Fibroblast of the aortic adventitia (primary cell): ENCODE measurements around the gene RASGEF1C. TPM values are rescaled to one million over a fixed set of nuclear protein-coding genes. Genes with fewer than 3 reads are reported as not detected.

Experiments
- DNase-seq: peaks from one replicate; pipeline ENCODE4 v3.0.0-alpha.2; 2010; ENCODE audit warnings: low read depth
- H3K4me3 ChIP-seq: 2 replicates; pipeline ENCODE4 v1.5.1; 2011; ENCODE audit warnings: low read depth, mild to moderate bottlenecking, control low read depth, low read length, moderate library complexity
- total RNA-seq: library from RNA; depleted of rRNA; stranded (reverse); fragments of >200 nt; gene quantifications from 2 replicates; pipeline ENCODE4 v1.2.3, GENCODE V29; 2012; ENCODE audit warnings: low replicate concordance
- TF ChIP-seq, protein P1 (sequence below): IDR thresholded peaks from 2 replicates; pipeline ENCODE4 v1.5.1; 2011; ENCODE audit warnings: mild to moderate bottlenecking, low read length, control low read depth, inconsistent platforms; ENCODE audit not compliant: insufficient read depth

Gene RASGEF1C
- total RNA-seq, 1 donor: not detected

DNA sequence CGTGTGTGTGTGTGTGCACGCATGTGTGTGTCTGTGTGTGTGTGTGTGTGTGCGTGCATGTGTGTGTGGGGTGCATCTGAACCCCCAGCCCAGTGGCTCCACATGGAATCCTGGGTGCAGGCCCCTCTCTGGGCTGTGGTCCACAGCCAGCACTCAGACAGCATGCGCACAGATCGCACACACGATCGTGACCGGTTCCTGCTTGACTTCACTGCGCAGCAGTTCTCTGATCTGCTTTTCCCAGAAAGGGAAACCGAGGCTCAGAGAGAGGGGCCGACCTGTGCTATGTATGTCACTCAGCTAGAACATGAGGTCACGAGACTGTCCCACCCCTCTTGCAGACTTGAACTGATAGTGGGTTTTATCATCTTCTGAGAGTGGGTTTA is 34.4 kb downstream of the RASGEF1C start:
- TF ChIP-seq, protein P1, sequence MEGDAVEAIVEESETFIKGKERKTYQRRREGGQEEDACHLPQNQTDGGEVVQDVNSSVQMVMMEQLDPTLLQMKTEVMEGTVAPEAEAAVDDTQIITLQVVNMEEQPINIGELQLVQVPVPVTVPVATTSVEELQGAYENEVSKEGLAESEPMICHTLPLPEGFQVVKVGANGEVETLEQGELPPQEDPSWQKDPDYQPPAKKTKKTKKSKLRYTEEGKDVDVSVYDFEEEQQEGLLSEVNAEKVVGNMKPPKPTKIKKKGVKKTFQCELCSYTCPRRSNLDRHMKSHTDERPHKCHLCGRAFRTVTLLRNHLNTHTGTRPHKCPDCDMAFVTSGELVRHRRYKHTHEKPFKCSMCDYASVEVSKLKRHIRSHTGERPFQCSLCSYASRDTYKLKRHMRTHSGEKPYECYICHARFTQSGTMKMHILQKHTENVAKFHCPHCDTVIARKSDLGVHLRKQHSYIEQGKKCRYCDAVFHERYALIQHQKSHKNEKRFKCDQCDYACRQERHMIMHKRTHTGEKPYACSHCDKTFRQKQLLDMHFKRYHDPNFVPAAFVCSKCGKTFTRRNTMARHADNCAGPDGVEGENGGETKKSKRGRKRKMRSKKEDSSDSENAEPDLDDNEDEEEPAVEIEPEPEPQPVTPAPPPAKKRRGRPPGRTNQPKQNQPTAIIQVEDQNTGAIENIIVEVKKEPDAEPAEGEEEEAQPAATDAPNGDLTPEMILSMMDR: no peak
- H3K4me3 ChIP-seq: no peak overlapping the region
- no peak for DNase-seq

DNA sequence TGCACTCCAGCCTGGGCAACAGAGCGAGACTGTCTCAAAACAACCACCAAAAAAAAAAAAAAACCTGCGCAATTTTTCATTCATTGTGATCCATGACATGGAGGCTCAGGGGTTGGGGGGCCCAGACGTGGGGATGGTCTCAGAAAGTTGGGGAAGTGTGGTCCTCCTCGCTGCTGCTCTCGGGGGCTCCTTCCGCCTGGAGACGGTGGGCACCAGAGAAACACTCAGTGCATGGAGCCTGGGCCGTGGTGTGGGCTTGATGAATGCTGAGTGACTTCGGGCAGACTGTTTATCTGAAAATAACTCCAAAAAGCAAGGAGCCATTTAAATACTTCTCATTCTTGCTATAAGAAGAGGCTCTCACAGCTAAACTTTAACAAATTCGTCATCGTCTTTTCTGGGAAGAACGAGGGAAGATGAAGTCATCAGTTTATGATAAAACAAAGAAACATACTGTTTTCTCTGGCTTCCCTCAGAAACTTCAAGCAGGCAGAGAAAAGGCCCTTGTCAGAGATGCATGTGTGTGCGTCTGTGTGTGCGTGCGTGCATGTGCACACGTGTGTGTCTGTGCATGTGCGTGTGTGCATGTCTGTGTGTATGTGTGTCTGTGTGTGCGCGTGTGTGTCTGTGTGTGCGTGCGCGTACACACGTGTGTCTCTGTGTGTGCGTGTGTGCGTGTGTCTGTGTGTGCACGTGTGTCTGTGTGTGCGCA is 35.0 kb downstream of the RASGEF1C start:
- peak; percentile 70 for DNase-seq
- TF ChIP-seq, protein P1: no peak
- no peak overlapping the region for H3K4me3 ChIP-seq

DNA sequence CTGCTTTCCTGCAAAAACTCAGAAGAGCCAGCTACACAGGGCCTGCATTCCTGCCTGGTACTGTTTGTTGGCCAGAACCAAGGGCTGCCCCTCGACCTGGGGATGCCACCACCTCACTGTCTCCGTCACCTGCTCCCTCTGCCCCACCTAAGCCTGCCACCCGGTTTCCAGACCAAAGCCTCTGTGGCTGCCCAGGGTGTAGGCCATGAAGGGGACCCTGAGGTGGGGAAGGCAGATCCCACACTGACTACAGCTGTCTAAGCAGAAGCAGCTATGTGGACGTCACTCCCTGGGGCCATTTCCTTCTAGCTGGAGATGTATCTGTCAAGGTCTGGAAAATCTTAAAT is 35.8 kb downstream of the RASGEF1C start:
- TF ChIP-seq, protein P1: no peak
- H3K4me3 ChIP-seq: no peak overlapping the region
- no peak for DNase-seq

DNA sequence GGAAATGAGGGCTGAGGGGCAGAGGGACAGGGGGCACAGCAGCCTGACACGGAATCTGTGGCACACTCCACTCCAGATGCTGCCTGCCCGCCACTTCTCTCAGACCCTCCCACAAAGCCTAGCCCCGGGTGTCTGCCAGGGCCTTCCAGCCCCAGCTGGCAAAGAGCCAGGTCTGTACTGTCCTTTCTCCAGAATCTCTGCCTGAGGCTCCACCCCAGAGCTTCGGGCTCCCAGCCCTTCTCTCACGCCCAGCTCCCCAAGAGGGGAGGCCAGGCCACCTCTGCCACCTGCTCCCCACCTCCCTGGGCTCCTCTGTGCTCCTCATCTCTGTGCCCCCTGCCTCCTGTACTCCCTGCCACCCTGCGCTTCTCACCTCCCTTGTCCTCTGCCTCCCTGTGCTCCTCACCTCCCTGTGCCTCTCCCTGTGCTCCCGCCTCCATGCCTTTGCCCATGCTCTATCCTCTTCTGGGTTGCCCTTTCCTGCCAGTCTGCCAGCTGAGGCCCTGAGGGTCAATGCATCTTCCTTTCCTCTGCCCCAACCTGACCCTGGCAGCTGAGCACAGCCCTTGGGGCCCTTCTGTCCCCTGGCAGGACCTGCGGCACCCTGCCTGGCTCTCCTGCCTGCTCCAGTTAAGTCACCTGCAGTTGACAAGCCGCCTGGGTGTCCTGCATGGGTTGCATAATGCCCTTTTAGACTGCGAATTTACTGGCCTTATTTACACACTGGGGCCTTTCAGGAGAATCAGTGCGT is 36.4 kb downstream of the RASGEF1C start:
- H3K4me3 ChIP-seq: no peak overlapping the region
- TF ChIP-seq, protein P1: no peak
- DNase-seq: peak; percentile 18

DNA sequence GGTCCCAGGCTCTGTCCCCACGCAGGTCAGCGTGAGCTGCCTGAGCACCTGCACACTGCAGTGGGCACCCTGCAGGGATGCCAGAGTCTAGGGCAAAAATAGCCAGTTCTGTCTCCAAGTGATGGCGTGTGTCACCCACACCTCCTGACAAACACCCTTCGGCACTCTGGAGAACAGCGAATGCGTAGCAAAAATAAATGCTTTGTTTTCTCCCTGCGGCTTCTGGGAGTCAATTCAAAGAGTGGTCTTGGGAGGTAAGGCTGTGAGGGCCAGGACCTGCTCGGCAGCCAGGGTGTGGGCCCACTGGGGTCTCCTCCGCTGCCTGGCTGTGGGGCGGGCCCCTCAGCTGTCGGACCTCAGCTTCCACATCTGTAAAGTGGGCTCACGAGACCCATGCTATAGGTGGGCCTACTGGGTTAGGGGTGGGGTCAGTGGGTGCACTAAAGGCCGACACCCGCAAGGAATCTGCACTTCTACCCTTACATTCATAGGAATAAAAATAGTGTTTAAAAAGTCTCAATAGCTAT is 37.4 kb downstream of the RASGEF1C start:
- TF ChIP-seq, protein P1: no peak
- no peak for DNase-seq
- no peak overlapping the region for H3K4me3 ChIP-seq

DNA sequence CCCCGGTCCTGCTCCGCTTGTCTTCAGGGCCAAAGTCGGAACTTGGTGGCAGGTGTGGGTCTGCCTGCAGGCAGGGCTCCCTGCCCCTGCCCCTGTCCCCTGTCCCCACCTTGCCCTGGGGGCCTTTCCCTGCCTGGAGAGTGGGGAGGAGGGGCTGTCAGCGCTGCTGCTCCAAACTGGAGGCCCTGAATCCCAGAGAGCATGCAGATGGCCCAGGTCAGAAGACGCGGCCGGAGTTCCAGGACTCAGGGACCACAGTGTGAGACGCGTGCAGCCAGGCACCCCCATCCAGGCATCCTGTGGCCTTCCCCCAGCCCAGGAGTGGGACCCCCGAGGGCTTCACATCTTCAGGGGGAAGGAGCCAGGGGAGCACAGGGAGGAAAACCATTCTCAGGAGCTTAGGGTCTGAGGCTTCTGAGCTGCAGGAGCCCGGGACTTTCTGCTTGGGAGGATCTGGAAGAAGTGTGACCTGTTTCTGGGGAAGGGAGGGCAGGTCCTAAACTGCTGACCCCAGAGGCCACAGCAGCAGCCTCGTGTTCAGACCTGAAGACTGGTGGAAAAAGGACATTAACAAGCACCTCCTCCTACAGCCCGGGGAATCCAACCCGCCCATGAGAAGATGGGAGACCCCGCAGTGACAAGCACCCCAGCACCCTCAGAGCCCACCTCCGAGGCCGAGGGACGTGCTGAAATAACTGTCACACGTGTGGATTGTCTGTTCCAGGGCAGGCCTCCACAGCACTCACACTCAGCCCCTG is 38.0 kb downstream of the RASGEF1C start:
- no peak for DNase-seq
- H3K4me3 ChIP-seq: no peak overlapping the region
- TF ChIP-seq, protein P1: no peak
